Measurements from ENCODE around the gene SSUH2.

Gene SSUH2

GRCh38 chr3:8639659-8640000, 5.0 kb downstream of the SSUH2 start:
- DNase-seq = no peak

GRCh38 chr3:8638994-8639658, 5.5 kb downstream of the SSUH2 start:
- DNase-seq = no peak

GRCh38 chr3:8637348-8637747, 7.2 kb downstream of the SSUH2 start:
- no peak for DNase-seq

DNA sequence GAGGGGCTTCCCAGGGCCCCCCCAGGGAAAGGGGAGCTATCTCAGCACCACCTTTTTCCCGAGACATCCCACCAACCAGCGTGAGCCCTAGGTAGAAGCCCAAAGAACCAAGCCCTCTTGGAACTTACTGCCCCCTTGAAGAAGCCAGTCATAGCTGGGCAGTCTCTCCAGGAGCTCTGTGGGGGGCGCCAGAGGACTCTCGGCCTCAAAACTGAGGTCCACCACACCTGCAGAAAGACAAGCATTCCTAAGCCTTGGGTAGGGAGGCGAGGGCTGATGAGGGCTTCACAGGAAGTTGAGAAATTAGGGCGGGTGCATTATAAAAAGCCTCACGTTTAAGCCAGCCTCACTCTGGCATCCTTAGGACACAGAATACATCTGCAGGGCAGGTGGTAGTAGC, 9.0 kb downstream of the SSUH2 start:
- DNase-seq = no peak

GRCh38 chr3:8635125-8635524, 9.5 kb downstream of the SSUH2 start:
- no peak for DNase-seq

DNA sequence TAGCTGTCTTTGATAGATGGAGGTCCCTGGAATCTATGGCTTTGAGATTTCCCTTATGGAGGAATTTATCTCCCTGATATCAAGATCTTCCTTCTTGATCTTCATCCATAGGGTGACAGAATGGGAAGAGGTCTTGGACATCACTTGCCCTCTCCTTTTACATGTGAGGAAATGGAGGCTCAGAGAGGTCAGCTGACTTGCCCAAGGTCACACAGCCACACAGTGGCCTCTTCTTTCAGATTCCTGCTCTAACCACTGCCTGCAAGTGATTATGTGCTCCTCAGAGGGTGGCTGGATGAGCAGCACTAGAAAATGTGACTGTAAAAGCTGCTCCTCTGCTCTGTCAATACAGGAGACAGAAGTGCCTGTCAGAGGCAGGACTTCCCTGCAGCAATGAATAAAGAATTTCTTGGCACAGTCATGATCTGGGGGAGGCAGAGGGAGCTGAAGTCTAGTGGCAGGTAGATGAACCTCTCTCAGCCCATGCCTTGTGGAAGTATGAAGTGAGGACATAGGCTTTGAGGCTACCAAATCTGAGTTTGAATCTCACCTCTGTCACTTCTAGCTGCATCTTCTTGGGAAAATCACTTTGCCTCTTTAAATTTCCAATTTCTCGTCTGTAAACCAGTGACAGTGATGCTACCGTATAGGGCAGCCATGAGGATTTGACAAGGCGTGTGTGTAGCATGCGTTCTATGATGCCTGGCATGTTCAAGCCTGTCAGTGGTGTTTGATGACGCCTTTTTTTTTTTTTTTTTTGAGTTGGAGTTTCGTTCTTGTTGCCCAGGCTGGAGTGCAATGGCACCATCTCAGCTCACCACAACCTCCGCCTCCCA, 12.0 kb downstream of the SSUH2 start:
- DNase-seq = no peak

GRCh38 chr3:8631661-8632060, 12.9 kb downstream of the SSUH2 start:
- DNase-seq = no peak

GRCh38 chr3:8629151-8630021, 15.2 kb downstream of the SSUH2 start:
- no peak for DNase-seq

DNA sequence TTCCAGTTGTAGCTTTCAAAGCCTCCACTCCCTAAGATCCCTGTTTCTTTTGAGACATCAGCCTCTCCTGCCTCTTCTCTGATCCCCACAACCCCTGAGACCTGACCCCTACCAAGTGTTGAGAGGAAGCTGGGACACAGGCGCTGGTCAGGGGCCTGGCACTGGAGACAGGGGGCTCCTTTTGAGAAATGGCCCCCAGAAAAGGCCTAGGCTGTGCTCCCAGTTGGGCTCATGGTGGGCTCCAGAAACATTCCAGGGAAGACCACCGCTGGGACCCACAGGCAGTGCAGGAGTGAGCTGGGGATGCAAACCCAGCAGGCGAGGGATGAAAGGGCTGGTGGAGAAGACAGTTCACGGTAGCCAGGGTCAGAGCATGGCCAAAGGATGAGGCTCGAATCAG, 16.6 kb downstream of the SSUH2 start:
- DNase-seq = no peak

- no peak for DNase-seq
Observed at GRCh38 chr3:8627201-8627940, 17.2 kb downstream of the SSUH2 start.

- no peak for DNase-seq
Observed at GRCh38 chr3:8625991-8626390, 18.6 kb downstream of the SSUH2 start.

- no peak for DNase-seq
Observed at GRCh38 chr3:8624612-8625011, 20.0 kb downstream of the SSUH2 start.

DNA sequence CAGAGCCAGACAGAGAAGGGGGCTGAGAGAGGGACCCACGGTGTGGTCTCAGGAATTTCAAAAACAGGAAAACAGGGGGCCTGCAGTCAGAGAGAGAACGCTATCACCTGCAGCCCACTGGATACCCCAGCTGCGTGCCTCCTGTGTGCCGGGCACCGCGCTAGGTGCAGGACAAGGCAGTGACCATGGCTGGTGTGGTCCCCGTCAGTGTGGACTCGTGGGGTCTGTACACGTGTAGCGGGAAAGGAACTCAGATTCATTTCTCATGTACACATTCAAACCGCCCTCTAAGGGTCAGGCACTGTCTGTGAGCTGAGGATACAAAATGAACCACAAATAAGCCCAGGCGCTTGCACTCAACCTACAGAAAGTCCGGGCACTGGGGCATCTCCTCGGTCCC, 20.9 kb downstream of the SSUH2 start:
- DNase-seq = no peak

- DNase-seq = peak; percentile 4
Observed at GRCh38 chr3:8622873-8623691, 21.5 kb downstream of the SSUH2 start.

- no peak for DNase-seq
Observed at GRCh38 chr3:8621872-8622271, 22.7 kb downstream of the SSUH2 start.

DNA sequence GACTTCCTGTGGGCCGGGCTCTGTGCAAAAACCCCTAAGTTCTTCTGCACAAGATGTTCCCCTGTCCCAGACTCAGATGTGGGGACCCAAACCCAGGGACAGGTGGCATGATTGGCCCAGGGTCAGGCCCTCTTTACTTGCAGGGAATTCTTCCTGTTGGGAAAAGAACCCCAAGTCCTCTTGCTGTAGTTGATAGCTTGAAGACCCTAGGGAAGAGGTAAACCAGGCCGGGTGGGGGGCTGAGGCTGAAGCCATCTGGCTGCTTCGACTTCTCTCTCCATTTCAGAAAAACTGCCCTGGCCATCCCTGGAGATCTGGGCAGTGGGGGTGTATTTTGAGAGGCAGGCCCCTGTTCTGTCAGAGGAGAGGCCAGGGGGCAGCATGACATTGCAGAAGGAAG, 23.5 kb downstream of the SSUH2 start:
- no peak for DNase-seq

DNA sequence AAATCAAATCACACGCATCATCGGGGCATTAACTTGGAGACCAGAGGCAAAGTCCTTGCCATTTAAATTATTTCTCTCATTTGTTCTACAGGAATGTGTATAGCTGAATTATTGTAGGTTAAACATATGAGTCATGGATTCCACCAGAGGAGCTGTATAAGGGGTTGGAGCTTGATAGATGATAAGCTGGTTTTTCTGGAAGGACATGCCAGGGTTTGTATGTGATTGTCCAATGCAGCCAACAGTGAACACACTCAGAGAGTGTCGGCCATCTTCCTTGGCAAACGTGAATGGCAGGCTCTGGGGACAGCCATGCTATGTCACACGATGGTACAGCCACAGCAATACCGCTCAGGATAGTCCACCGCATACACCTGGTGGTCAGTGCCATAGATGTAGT, 25.1 kb downstream of the SSUH2 start:
- no peak for DNase-seq

GRCh38 chr3:8618950-8619349, 25.6 kb downstream of the SSUH2 start:
- no peak for DNase-seq

DNA sequence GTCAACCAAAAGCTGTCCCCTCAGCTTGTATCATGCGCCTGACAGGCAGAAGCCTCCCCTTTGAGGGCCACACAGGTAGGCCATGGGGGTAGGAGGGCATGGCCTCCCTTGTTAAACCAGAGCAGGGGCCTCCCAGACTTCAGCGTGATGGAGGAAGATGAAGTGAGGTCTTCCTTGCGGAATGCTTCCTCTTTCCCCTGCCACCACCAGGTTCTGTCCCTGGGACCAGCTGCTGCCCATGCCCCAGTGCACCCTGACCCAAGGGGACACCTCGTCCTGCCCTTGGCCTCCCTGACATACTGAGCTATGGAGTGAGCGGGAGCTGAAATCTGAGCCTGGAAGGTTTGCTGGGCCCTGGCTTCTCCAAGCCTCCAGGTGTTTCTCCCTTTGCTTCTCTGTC, 26.7 kb downstream of the SSUH2 start:
- DNase-seq = no peak

- no peak for DNase-seq
Observed at GRCh38 chr3:8610951-8611350, 33.6 kb downstream of the SSUH2 start.

- no peak for DNase-seq
Observed at GRCh38 chr3:8608791-8609467, 35.7 kb downstream of the SSUH2 start.

Data from T-helper 9 cell (primary cell).